Islet precursor cell (in vitro differentiated cells): Measurements from ENCODE around the gene IFITM10.

Source experiments
- DNase-seq: peaks from one replicate; pipeline ENCODE4 v3.0.0-alpha.2; 2018

IFITM10 gene

GRCh38 chr11:1777737-1778136 is 27.3 kb upstream of the IFITM10 start:
- no peak for DNase-seq

GRCh38 chr11:1776944-1777715 is 26.7 kb upstream of the IFITM10 start:
- peak; percentile 37 for DNase-seq

DNA sequence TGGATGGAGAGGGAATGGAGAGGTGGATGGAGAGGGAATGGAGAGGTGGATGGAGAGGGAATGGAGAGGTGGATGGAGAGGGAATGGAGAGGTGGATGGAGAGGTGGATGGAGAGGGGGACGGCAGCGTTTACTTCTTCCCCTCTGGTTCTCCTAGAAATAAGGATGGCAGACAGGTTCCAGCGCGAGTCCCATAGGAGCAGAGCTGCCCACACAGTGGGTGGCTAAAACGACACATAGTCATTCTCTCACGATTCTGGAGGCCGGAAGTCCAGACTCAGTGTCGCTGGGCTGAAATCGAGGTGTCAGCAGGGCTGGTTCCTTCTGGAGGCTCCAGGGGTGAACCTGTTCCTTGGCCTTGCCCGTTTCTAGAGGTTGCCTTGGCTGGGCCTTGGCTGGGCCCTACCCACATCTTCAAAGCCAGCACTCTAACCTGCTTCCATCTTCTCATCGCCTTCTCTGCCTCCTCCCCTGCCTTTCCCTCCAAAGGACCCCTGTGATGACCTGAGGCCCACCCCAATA is 26.0 kb upstream of the IFITM10 start:
- DNase-seq = no peak

DNA sequence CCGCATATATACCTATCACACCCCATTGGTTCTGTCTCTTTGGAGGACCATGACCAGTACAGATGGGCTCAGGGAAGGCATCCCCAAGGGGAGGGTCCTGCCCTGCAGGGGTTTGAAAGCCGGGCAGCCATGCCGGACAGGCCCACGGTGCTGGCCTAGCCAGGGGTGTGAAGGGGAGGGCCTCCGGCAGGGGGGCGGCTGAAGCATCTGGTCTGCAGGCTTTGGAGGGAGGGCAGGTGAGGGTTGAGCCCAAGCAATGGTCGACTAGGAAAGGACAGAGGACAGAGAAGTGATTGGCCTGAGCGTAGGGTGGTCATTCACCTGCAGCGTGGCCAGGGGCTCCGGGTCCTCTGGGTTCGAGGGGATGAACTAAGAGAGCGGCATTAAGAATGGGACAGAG is 24.5 kb upstream of the IFITM10 start:
- DNase-seq = peak; percentile 30

DNA sequence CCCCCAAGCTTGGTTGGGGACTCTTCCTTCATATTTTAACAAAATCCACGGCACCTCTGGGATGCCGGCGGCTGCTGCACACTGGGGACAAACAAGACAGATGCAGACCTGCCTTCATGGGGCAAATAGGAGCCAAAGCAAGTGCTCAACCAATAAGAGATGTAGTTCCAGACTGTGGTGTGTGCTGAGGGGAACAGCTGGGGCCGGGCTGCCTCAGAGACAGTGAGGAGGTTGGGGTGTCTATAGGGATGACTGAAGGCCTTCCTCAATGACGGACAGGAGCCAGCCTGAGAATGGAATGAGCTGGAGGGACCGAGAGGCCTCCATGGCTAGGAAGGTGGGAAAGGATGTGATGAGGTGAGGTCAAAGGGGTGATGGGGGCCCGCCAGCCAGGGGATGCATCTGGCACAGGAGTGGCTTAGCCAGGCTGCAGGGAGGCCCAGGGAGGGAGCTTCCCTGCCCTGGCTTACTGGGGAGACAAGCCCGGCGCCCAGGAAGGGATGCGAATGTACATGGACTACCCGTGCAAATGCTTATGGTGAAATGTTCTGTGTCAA is 23.7 kb upstream of the IFITM10 start:
- DNase-seq = peak; percentile 25

DNA sequence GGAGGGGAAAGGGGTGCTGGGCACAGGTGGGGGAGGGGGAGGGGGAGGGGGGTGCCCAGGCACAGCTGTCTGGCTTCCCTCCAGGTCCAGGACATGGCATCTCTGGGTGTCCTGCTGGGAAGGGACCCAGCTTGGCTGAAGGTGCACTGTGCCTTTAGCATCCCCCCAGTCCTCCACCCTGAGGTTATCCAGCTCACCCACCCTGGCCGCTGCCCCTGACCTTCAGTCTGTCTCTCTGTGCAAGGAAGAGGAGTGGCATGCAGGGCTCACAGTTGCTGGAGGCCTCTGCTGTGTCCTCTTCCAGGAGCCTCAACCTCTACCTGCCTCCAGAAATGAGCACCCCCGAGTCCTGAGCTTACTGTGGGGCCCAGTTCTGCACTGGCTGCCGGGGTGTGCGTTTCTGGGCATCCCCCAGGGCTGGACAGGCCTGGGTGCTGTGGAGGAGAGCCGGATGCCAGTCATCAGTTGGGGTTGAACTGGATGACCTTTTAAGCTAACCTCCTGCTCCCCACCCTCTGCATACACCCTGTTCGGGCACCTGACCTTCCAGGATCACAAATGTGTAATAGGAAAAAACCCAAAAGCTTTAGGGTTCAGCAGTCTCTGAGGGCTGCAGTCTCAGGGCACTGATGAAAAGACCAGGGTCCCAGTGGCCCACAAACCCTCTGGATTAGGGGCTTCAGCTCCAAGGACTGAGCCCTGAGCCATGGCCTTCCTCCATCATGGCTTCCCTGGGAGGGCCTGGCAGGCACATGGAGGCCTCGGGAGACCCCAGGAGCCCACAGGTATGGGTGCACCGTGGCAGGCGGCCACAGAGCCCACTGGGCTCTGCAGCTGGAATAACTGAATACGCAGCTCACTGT is 23.0 kb upstream of the IFITM10 start:
- DNase-seq = no peak

DNA sequence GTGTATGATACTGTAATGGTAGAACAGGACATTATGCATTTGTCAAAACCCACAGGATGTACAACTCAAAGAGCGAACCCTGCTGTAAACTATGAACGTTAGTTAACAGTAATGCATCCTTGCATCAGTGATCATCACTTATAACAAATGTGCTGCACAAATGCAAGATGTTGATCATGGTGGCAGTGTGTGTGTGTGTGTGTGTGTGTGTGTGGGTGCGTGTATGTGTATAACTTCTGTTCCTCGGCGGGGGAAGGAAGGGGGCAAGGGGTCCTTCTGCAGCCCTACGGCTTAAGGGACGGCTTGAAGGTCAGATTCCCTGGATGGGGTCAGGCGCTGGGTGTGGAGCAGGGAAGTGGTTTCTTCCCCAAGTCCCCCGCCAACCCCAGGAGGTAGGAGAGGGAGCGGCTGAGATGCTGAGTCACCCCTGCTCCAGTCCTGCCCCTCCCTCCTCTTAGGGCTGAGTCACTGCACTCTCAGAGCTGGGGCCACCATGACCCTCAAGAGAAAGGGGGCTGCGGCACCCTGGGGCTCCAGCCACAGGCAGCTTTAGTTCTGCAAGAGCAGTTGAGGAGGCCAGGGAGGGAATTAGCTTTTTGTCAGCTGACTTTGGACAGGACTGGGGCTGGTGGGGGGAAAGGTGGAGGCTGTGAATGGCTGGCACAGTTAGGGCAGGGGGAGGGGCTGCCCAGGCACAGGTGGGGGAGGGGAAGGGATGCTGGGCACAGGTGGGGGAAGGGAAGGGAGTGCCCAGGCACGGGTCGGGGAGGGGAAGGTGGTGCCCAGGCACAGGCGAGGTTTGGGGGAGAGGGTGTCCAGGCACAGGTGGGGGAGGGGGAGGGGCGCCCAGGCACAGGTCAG is 22.1 kb upstream of the IFITM10 start:
- DNase-seq = peak; percentile 91

- peak; percentile 31 for DNase-seq
Observed at GRCh38 chr11:1771700-1772099, 21.3 kb upstream of the IFITM10 start.

- peak; percentile 22 for DNase-seq
Observed at GRCh38 chr11:1771273-1771672, 20.9 kb upstream of the IFITM10 start.

DNA sequence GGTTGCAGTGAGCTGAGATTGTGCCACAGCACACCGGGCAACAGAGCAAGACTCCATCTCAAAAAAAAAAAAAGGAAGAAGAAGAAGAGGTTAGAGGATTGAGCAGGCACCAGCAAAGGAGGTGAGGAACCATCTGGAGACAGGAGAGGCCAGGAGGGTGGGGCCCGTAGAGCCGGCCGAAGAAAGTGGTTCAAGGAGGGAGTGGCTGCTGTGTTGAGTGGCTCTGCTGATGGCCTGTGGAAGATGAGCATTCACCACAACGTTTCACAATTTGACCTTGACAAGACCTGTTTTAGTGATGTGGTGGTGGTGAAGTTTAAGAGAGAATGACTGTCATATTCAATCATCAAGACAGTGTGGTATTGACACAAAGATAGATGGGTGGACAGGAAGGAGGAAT is 20.1 kb upstream of the IFITM10 start:
- peak; percentile 28 for DNase-seq

GRCh38 chr11:1770061-1770460 is 19.7 kb upstream of the IFITM10 start:
- DNase-seq = no peak

DNA sequence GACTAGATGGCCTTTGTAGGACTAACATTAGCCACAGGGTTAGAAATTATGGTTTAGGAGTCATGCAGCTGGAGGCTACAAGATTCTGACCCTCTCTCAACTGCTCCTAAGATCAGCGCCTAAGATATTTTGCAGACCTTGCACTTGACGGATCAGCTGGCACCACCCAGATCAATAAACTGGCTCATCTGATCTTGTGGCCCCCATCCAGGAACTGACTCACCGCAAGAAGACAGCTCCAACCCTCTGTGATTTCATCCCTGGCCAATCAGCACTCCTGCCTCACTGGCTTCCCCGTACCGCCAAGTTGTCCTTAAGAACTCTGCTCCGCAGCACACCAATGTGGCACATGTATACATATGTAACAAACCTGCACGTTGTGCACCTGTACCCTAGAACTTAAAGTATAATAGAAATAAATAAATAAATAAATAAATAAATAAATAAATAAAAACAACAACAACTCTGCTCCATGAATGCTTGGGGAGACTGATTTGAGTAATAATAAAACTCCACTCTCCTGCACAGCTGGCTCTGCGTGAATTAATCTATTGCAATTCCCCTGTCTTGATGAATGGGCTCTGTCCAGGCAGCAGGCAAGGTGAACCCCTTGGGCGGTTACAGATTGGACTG is 19.0 kb upstream of the IFITM10 start:
- DNase-seq = peak; percentile 63

DNA sequence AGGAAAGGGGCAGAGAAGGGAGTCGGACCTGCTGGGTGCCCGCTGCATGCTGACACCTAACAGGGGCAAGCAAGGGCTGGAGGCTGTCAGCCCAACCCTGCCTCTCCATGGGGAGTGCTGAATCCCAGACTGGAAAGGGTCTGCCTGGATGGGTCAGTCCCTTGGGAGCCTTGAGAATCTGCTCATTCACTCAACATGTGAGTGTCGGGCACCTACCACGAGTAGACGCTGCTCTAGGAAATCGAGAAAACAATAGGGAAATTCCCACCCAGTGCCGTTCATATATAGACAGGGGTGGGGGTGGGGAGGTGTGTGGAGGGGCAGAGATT is 17.7 kb upstream of the IFITM10 start:
- no peak for DNase-seq

GRCh38 chr11:1767399-1768140 is 17.2 kb upstream of the IFITM10 start:
- no peak for DNase-seq

DNA sequence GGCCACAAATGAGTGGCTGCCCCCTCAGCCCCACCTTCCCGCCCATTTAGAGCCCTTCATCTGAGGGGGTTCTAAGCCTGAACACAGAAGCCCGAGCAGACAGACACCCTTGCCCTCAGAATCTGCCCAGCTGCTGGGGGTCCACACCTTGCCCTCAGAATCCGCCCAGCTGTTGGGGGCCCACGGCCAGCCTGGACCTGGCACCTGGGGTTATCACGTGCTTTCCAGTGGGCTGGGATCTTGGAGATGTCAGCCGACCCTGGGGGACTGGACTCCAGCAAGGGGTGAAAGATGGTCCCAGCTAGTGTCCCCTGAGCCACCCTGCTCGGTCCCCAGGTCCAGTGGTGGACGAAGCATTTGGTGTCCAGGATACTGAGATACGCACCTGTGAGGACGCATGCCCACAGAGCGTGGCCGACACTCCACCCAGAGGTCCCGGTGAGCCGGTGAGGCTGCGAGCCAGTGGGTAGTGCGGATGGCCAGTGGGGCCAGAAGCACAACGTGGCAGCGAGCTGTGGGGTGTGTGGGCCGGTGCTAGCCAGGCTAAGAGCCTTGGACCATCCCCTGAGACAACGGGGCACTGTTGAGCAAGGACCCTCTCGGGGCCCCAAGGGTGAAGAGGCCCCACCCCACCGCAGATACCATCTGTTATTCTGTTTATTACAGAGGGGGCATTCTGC is 16.5 kb upstream of the IFITM10 start:
- no peak for DNase-seq

DNA sequence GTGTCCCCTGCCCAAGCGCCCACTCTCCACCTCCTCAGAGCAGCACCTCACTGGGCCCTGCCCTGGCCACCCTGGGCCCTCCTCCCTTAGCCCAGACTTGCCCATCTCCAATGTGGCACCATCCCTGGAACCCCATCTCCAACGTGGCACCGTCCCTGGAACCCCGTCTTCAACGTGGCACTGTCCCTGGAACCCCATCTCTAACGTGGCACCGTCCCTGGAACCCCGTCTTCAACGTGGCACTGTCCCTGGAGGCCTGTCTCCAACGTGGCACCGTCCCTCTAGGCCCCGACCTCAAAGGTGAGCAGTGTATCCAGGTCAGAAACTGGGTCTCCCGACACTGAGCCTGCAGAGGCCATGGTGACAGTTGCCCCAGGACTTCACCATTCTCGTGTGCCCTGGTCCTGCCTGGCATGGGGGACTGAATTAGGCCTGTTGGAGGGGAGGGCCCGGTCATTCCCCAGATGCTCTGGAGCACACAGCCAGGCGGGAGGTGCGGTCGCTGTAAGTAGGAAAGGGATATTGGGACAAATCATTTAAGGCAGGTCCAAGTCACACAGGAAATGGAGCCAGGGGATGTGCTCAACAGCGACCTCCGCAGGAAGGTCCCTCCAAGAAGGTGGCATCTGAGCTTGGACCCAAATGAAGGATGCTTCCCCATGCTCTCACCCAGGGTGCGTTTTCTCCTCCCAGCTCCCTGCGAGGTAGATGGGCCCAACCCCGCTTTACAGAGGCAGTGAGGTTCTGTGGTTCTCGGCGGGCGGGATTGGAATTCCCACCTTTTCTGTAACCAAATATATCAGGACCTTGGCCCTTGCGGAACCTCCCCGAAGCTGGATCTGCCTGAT is 15.7 kb upstream of the IFITM10 start:
- DNase-seq = no peak

- peak; percentile 88 for DNase-seq
Observed at GRCh38 chr11:1763796-1764661, 13.6 kb upstream of the IFITM10 start, which contains the start of gene CTSD. Gene CTSD, minus strand, starts transcription at chr11:1763927. Its CDS starts 68 bp downstream, at chr11:1763859.

DNA sequence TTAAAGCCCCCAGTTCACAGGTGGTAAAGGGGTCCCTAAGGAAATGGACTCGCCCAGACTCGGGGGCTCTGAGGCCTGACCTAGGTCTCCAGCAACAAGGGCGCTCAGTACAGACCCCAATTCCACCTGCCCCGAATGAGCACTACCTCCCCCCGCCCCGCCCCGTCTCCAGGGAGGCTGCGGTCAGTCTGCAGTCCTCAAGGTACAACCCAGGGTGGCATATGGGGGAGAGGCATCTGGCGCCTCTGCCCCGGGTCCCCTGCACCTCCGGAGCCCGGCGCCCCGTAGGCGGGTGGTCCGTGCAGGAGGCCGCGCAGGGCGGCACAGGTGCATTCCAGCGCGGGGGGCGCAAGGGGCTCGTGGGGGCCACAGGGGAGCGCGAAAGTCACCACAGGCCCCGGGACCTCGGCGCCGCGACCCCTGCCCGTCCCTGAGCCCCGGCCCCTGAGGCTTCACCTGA is 13.0 kb upstream of the IFITM10 start:
- no peak for DNase-seq
